Measurements from ENCODE around the gene NSG1.

Gene NSG1

GRCh38 chr4:4361883-4362282 lies 25.0 kb upstream of the NSG1 start:
- DNase-seq (ENCODE audit: insufficient read length, low spot score) (no peak), FAIRE-seq (no peak)
- TF ChIP-seq CTCF (IDR thresholded peaks at IDR 0.05; ENCODE audit: insufficient read depth, missing control alignments) = no peak

GRCh38 chr4:4362991-4363697 lies 23.8 kb upstream of the NSG1 start:
- DNase-seq (ENCODE audit: insufficient read length, low spot score) (no peak), FAIRE-seq (no peak)
- peak; percentile 15 for TF ChIP-seq CTCF (IDR thresholded peaks at IDR 0.05; ENCODE audit: insufficient read depth, missing control alignments)

GRCh38 chr4:4364061-4364460 lies 22.8 kb upstream of the NSG1 start:
- DNase-seq (ENCODE audit: insufficient read length, low spot score) = no peak
- no peak for FAIRE-seq

GRCh38 chr4:4364486-4365208 lies 22.3 kb upstream of the NSG1 start:
- DNase-seq (ENCODE audit: insufficient read length, low spot score) (no peak), FAIRE-seq (no peak)
- no peak for TF ChIP-seq CTCF (IDR thresholded peaks at IDR 0.05; ENCODE audit: insufficient read depth, missing control alignments)

More at GRCh38 chr4:4364061-4364460, 22.8 kb upstream of the NSG1 start:
- TF ChIP-seq CTCF (IDR thresholded peaks at IDR 0.05; ENCODE audit: insufficient read depth, missing control alignments) = no peak

- DNase-seq (ENCODE audit: insufficient read length, low spot score) = no peak
Observed at GRCh38 chr4:4368809-4369580, 17.9 kb upstream of the NSG1 start.

GRCh38 chr4:4374388-4375098 lies 12.4 kb upstream of the NSG1 start:
- no peak for TF ChIP-seq CTCF (IDR thresholded peaks at IDR 0.05; ENCODE audit: insufficient read depth, missing control alignments)
- FAIRE-seq (no peak), DNase-seq (ENCODE audit: insufficient read length, low spot score) (no peak)

More at GRCh38 chr4:4368809-4369580, 17.9 kb upstream of the NSG1 start:
- FAIRE-seq = no peak
- no peak for TF ChIP-seq CTCF (IDR thresholded peaks at IDR 0.05; ENCODE audit: insufficient read depth, missing control alignments)

All from D721Med (cell line).